Testis (tissue), 3 donors: ENCODE data around the gene TRAPPC12. TPM values are rescaled to one million over a fixed set of nuclear protein-coding genes. Genes with fewer than 3 reads are reported as not detected.

Experiments
- DNase-seq: peaks from one replicate; pipeline ENCODE4 v3.0.0-alpha.2; 2019
- H3K27ac ChIP-seq, 2 donors: fragments of 200-600 bp; sonication (generic); one replicate each; pipeline ENCODE4 v1.5.1; 2019
- H3K27me3 ChIP-seq: fragments of 200-600 bp; sonication (generic); one replicate; pipeline ENCODE4 v1.5.1; 2019
- H3K36me3 ChIP-seq: fragments of 200-600 bp; sonication (generic); one replicate; pipeline ENCODE4 v1.5.1; 2017; ENCODE audit warnings: low read depth; ENCODE audit errors: missing control alignments
- H3K4me1 ChIP-seq: fragments of 200-600 bp; sonication (generic); one replicate; pipeline ENCODE4 v1.5.1; 2019
- H3K4me3 ChIP-seq, 2 donors: fragments of 200-600 bp; sonication (generic); one replicate each; pipeline ENCODE4 v1.5.1; 2017 to 2019
- H3K9me3 ChIP-seq: fragments of 200-600 bp; sonication (generic); one replicate; pipeline ENCODE4 v1.5.1; 2017
- CTCF ChIP-seq, 3 experiments: fragments of 450-650 bp in 2 of 3; fragments of 200-600 bp in 1 of 3; sonication (generic) in 1 of 3; IDR thresholded peaks; one replicate each; pipeline ENCODE4 v1.5.1; 2016 to 2019; ENCODE audit warnings: antibody characterized with exemption in 3 of 3, mild to moderate bottlenecking in 2 of 3, moderate library complexity in 1 of 3
- POLR2A ChIP-seq: fragments of 450-650 bp; IDR thresholded peaks from one replicate; pipeline ENCODE4 v1.6.1; 2017; ENCODE audit warnings: antibody characterized with exemption, mild to moderate bottlenecking, moderate library complexity
- WGBS, 2 donors: methylation state at CpG; one replicate each; pipeline ENCODE4 v1.1.5; 2018; 5-methylcytosine and 5-hydroxymethylcytosine counted together
- intact Hi-C: fragments of 100-400 bp; cut with DNase I; formaldehyde crosslinking; loops from one replicate; pipeline ENCODE4 v1.15.1; 2023; ENCODE audit warnings: low total_unique reads
- polyA plus RNA-seq: library from polyadenylated mRNA; stranded (reverse); fragments of 350-450 nt; fragmentation: Illumina TruSeq; extraction: RNeasy Lipid Tissue Mini Kit (QIAGEN cat#74804); gene quantifications from one replicate; pipeline ENCODE4 v1.2.3, GENCODE V29; 2014; ENCODE audit warnings: low read depth, low replicate concordance; ENCODE audit not compliant: insufficient read depth
- total RNA-seq, 2 donors: library from RNA; depleted of rRNA; stranded (reverse); fragments of >200 nt; gene quantifications; one replicate each; pipeline ENCODE4 v1.2.3, GENCODE V29; 2016

Gene TRAPPC12
- total and polyA plus RNA-seq, 3 donors from 2014 or later, result 172 to 406 (median 236) TPM

GRCh38 chr2:3440477-3440876 is 61.0 kb downstream of the TRAPPC12 start:
- intact Hi-C loops, result no loop called here
- 25 to 30% methylated on average over 2 of the region's 2 CpGs for WGBS, 2 donors
- H3K27ac ChIP-seq, result no peak overlapping the region

GRCh38 chr2:3441465-3441864 is 62.0 kb downstream of the TRAPPC12 start:
- no peak overlapping the region for H3K27ac ChIP-seq
- no peaks in the 10 kb centered on the region for H3K9me3 ChIP-seq
- no peaks in the 10 kb centered on the region for H3K27me3 ChIP-seq
- H3K4me3 ChIP-seq, result no peak overlapping the region
- no peak for DNase-seq
- intact Hi-C loops, result no loop called here
- TF ChIP-seq POLR2A (no peak), CTCF (IDR thresholded peaks at IDR 0.05) (no peak)
- H3K4me1 ChIP-seq, result no peaks in the 10 kb centered on the region
- no peaks in the 10 kb centered on the region for H3K36me3 ChIP-seq

More at GRCh38 chr2:3440477-3440876, 61.0 kb downstream of the TRAPPC12 start:
- no peak for TF ChIP-seq CTCF (IDR thresholded peaks at IDR 0.05)
- TF ChIP-seq POLR2A, result no peak
- H3K4me1 ChIP-seq, result no peaks in the 10 kb centered on the region
- H3K27me3 ChIP-seq, result no peaks in the 10 kb centered on the region
- no peak overlapping the region for H3K4me3 ChIP-seq
- no peaks in the 10 kb centered on the region for H3K9me3 ChIP-seq
- H3K36me3 ChIP-seq, result no peaks in the 10 kb centered on the region
- DNase-seq, result no peak

- TF ChIP-seq CTCF (IDR thresholded peaks at IDR 0.05) (no peak), POLR2A (no peak)
- no peaks in the 10 kb centered on the region for H3K9me3 ChIP-seq
- no peak overlapping the region for H3K27ac ChIP-seq
- H3K36me3 ChIP-seq, result no peaks in the 10 kb centered on the region
- no peaks in the 10 kb centered on the region for H3K4me1 ChIP-seq
- no peaks in the 10 kb centered on the region for H3K27me3 ChIP-seq
- no peak for DNase-seq
- no peak overlapping the region for H3K4me3 ChIP-seq
- intact Hi-C loops, result no loop called here
- WGBS, 2 donors, result 89 to 96% methylated on average over 6 of the region's 6 CpGs
These were observed 62.7 kb downstream of the TRAPPC12 start for GRCh38 chr2:3442185-3442584.

- H3K36me3 ChIP-seq, result no peaks in the 10 kb centered on the region
- no peak overlapping the region for H3K27ac ChIP-seq
- no peaks in the 10 kb centered on the region for H3K4me1 ChIP-seq
- H3K9me3 ChIP-seq, result no peaks in the 10 kb centered on the region
- TF ChIP-seq CTCF (IDR thresholded peaks at IDR 0.05) (no peak), POLR2A (no peak)
- intact Hi-C loops, result no loop called here
- WGBS, 2 donors, result 93 to 94% methylated on average over 11 of the region's 11 CpGs
- no peak for DNase-seq
- H3K4me3 ChIP-seq, result no peak overlapping the region
- no peaks in the 10 kb centered on the region for H3K27me3 ChIP-seq
These were observed 63.6 kb downstream of the TRAPPC12 start for GRCh38 chr2:3443083-3443482.

GRCh38 chr2:3443506-3444084 is 64.1 kb downstream of the TRAPPC12 start:
- Histone ChIP-seq H3K9me3 (no peaks in the 10 kb centered on the region), H3K4me1 (no peaks in the 10 kb centered on the region), H3K36me3 (no peaks in the 10 kb centered on the region), H3K27me3 (no peaks in the 10 kb centered on the region), H3K4me3 (no peak overlapping the region), H3K27ac (no peak overlapping the region)
- intact Hi-C loops, result no loop called here
- TF ChIP-seq POLR2A, result no peak
- TF ChIP-seq CTCF (IDR thresholded peaks at IDR 0.05), result no peak
- DNase-seq, result no peak
- 93 to 95% methylated on average over 12 to 18 of the region's 18 CpGs for WGBS, 2 donors
